Neural progenitor cell (in vitro differentiated cells): ENCODE results near the gene LARGE1.

ENCODE experiments used
- CTCF ChIP-seq: fragments of 200-600 bp; sonication (generic); IDR thresholded peaks from 2 replicates; pipeline ENCODE4 v1.5.1; 2017; ENCODE audit warnings: antibody characterized with exemption, mild to moderate bottlenecking
- EZH2 ChIP-seq: fragments of 200-600 bp; sonication (generic); IDR thresholded peaks from 2 replicates; pipeline ENCODE4 v1.6.1; 2017; ENCODE audit warnings: antibody characterized with exemption, mild to moderate bottlenecking, moderate library complexity
- EZH2phosphoT487 ChIP-seq: fragments of 200-600 bp; sonication (generic); IDR thresholded peaks from 2 replicates; pipeline ENCODE4 v1.6.1; 2017; ENCODE audit warnings: antibody characterized with exemption

DNA sequence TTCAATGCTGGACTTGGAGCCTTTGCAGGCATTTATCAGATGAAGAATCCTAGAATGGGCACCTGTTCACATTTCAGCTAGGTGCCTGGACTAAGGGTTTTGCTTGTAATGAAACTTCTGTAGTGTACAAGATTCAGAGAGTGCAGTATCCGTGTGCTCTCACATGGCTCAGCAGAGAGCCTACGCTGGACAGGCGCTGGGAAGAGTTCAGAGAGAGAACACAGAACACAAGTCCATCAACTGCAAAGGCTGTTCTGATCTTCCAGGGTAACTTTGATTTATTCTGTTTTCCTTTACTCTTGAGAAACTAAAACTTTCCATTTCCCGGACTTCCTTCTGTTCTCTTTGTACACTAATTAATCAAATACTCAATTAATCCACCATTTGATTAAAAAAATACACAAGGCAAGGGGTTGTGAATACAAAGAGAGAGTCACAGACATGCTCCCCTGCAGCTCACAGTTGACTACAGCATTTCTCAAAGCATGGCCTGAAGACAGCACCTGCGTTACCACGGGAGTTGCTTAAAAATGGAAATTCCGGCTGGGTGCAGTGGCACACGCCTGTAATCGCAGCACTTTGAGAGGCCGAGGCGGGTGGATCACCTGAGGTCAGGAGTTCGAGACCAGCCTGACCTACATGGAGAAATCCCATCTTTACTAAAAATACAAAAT, 393.7 kb downstream of the LARGE1 start:
- TF ChIP-seq CTCF, result no peak
- no peak for TF ChIP-seq EZH2
- no peak for TF ChIP-seq EZH2phosphoT487
